Neural progenitor cell (in vitro differentiated cells): ENCODE measurements around the gene SYT5.

Source experiments
- EZH2 ChIP-seq: fragments of 200-600 bp; sonication (generic); IDR thresholded peaks from 2 replicates; pipeline ENCODE4 v1.6.1; 2017; ENCODE audit warnings: antibody characterized with exemption, mild to moderate bottlenecking, moderate library complexity
- TF ChIP-seq, protein P1 (sequence below): fragments of 200-600 bp; sonication (generic); IDR thresholded peaks from 2 replicates; pipeline ENCODE4 v1.5.1; 2017; ENCODE audit warnings: antibody characterized with exemption, mild to moderate bottlenecking

DNA sequence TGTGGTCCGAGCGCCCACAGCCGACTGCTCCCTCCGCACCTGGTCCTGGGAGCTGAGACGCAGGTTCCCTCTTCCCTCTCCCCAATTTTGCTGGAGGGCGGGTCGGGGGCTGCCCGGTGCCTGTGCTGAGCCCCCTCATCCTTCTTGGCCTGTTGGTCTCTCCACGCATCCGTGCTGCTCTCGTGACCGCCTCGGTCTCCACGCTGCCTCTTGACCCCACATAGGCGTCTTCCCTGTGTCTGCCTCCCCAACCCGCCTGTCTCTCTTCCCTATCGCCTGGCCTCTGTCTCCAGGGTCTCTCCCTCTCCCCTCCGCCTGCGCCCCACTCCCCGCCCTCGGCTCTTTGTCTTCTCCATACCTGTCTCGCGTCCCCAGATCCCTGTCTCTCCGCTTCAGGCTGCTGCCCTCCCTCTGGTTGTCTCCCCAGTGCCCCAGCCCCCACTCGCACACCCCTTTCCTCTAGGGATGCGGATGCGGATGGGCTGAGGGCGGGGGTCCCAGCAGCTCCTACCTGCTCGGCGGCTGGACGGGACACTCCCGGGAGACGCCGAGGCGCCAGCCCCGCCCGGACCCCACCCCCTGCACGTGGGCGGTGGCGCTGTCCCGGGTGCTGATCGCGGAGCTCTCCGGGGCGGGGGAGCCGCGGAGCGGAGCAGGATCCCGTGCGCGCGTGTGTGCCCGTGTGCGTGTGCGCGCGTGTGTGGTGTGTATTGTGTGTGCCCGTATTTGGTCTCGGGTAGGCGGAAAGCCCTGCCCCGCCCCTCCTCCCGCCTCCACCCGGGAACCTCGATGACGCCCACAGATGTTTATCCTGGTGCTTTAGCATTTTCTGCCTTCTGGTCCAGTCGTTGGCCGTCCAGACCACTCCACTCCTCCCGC, at the start of gene SYT5:
- TF ChIP-seq EZH2, result peak; percentile 53
- TF ChIP-seq, protein P1, sequence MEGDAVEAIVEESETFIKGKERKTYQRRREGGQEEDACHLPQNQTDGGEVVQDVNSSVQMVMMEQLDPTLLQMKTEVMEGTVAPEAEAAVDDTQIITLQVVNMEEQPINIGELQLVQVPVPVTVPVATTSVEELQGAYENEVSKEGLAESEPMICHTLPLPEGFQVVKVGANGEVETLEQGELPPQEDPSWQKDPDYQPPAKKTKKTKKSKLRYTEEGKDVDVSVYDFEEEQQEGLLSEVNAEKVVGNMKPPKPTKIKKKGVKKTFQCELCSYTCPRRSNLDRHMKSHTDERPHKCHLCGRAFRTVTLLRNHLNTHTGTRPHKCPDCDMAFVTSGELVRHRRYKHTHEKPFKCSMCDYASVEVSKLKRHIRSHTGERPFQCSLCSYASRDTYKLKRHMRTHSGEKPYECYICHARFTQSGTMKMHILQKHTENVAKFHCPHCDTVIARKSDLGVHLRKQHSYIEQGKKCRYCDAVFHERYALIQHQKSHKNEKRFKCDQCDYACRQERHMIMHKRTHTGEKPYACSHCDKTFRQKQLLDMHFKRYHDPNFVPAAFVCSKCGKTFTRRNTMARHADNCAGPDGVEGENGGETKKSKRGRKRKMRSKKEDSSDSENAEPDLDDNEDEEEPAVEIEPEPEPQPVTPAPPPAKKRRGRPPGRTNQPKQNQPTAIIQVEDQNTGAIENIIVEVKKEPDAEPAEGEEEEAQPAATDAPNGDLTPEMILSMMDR, result no peak
